ENCODE measurements around the gene CISD3.

Gene CISD3, protein sequence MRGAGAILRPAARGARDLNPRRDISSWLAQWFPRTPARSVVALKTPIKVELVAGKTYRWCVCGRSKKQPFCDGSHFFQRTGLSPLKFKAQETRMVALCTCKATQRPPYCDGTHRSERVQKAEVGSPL

DNA sequence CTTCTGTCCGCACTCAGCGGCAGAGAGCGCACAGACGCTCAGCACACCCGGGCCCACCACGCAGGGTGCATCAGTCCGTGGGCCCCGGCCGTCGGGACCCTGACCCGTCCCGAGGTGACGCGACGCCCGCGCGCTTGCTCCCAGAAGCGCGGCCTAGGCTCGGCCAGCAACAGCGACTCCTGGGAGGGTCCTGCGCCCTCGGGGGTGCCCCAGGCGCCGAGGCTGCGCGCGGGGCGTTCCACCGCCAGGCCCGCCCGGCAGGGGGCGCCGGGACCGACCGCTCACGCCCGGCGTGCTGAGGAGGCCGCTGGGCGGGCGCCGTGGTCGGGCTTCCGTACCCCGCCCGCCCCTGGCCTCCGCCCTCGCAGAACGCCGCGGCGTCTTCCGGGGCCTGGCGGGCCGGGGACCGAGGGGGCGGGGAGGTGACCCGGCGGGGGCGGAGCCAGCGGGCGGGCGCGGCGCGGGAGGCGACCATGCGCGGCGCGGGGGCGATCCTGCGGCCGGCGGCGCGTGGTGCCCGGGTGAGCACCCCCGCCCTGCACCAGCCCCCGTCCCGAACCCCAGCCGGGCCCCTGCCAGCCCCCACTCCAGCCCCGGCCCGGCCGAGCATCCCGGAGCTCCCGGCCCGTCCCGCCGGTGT lies at the start of gene CISD3:
Gene CISD3 (plus strand): TSS at position 456 of the 640 bp plus-strand sequence. CDS start 18 bp downstream, at position 474.
- peak; percentile 61 for DNase-seq (ENCODE audit: low spot score)

DNA sequence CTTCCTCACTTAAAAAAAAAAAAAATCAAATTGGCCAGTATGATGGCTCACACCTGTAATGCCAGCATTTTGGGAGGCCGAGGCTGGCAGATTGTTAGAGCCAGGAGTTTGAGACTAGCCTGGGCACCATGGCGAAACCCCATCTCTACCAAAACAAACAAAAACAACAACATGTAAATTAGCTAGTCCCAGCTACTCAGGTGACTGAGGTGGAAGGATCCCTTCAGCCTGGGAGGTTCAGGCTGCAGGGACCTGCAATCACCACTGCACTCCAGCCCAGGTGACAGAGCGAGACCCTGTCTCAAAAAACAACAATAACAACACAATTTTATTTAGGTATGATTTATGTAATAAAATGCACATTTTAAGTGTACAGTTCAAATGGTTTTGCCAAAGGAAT lies 49.0 kb upstream of the CISD3 start:
- DNase-seq (ENCODE audit: low spot score): no peak

DNA sequence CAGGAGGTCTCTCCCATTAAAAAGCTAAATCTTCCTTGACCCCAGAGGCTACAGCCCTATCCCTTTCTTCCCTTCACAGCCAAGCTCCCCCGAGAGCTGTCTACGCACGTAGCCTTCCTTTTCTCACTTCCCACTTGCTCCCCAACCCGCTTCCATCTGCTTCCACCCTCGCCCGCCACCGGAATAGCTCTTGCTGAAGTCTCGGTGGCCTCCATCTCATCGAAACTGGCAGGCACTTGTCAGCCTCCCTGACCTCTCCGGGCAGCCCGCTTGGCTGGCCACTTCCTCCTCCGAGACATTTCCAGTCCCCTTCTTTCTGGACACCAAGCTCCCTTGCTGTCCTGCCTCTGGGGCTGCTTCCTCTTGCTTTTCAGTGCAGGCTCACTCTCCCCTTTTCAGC lies 44.6 kb upstream of the CISD3 start:
- no peak for DNase-seq (ENCODE audit: low spot score)

DNA sequence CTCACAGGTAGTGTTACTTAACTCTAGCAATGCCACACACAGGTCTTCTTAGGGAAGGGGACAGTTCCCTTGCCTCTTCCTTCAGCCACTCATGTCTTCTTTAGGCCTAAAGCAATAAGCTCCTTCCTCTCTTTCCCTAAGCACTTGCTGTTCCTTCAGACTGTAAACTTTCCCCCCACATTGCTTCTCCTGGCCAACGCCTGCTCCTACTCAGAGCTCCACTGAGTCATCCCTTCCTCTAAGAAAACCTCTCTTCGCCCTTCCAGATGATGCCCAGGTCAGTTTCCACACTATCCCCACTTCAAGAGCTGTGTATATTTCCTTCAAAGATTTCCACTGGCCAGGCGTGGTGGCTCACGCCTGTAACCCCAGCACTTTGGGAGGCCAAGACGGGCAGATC lies 42.9 kb upstream of the CISD3 start:
- no peak for DNase-seq (ENCODE audit: low spot score)

DNA sequence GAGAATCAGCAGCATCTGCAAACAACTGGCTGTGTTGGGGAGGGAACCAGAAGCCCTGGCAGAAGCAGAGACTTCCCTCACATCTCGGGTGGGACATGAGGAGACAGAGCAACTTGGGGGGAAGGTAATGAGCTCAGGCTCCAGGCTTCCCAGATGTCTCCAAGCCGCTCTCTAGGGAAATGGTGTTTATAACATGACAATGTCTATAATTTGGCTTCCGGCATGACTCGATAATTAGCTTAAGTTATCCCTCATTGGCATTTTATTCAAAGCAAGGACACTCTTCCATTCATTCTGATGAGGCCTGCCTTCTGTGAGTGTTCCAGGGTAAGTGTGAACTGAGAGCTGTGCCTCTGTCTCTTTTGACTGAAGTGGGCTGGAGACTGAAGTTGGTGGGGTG lies 39.8 kb upstream of the CISD3 start:
- no peak for DNase-seq (ENCODE audit: low spot score)

DNA sequence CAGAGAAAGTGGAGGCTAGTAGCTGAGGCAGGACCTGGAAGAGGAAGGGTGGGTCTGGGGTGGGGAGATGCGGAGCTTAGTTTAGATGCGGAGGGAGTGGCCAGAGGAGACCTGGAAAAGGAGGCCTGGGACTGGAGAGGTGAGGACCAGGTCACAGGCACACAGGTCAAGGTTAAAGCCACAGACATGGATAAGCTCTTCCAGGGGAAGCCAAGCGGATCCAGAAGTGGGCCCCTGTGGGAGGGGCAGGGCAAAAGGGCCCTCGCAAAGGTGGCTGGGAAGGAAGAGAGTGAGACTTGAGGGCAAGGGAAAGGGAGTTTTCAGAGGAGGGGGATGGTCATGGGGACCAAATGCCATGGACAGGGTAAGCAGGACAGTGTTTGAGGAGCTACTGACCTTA lies 39.0 kb upstream of the CISD3 start:
- no peak for DNase-seq (ENCODE audit: low spot score)

DNA sequence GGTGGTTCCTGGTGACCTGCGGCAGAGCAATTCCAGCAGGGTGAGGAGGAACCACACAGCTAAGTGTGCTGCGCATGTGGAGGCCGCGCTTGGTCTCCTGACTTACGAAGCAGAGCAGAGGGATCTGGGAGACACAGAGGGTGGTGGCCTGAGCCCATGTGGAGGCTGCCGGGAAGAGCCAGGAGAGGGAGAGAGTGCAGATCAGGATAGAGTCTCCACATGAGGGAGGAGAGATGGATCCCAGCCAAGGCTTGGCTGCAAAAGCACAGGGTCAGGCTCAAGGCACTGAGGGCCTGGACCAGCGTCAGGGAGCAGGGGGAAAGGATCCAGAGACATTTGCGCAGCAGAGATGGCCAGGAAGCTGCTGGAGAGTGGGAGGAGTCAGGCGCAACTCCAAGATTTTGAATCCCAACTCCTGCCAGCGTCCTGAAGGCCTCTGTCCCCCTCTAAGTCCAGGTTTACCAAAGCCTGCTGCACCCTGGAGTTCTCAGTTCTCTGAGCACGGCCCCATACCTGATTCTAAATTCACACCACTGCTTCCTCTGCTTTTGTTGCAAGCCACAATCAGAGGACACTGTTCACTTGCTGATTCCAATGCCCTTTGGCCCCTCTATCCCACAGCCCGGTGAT lies 36.3 kb upstream of the CISD3 start:
- DNase-seq (ENCODE audit: low spot score): no peak

DNA sequence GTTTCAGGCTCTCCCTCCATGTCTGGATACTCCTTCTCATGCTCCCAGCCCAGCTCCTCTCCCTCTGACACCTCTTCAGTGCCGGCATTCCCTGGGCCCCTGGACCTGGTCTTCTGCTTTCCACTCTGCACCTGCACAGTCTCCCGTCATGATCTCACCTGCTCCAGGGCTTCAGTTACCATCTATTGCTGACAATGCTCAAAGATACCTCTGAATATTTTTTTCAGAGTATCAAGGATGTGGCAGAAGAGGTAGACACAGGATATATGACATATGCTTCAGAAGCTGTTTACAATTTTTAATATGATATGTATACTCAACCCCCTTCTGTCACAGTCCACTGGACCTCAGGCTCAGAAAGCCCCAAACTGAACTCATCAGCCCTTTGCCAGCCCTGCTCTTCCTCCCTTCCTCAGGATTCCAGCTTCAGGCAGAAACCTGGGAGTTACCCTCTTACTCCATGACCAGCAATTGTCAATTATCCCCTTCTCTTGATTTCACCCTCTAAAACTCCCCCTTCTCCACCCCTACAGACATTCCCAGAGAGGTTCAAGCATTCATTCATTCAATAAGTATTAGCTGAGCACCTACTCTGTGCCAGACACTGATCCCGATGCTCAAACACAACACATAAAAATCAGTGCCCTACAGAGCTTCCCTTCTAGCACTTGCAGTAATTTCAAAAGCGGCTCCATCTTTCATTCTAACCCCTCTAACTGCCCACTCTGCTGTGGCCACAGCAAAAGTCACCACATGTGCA lies 32.9 kb upstream of the CISD3 start:
- no peak for DNase-seq (ENCODE audit: low spot score)

DNA sequence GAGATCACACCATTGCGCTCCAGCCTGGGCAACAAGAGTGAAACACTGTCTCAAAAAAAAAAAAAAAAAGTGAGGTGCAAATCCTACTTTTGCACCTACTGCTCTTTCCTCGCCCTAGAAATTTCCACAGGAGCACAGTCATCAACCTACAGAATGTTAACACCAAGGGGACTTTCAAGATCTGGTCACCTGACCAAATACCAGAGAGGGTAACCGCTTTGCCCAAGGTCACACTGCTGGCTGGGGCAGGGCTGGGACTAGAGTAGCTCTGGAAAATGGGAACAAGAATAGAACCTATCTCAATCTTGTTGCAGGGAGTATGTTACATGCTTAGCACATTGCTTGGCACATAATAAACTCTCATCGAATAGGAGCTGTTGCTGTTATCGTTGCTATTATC lies 31.4 kb upstream of the CISD3 start:
- no peak for DNase-seq (ENCODE audit: low spot score)

DNA sequence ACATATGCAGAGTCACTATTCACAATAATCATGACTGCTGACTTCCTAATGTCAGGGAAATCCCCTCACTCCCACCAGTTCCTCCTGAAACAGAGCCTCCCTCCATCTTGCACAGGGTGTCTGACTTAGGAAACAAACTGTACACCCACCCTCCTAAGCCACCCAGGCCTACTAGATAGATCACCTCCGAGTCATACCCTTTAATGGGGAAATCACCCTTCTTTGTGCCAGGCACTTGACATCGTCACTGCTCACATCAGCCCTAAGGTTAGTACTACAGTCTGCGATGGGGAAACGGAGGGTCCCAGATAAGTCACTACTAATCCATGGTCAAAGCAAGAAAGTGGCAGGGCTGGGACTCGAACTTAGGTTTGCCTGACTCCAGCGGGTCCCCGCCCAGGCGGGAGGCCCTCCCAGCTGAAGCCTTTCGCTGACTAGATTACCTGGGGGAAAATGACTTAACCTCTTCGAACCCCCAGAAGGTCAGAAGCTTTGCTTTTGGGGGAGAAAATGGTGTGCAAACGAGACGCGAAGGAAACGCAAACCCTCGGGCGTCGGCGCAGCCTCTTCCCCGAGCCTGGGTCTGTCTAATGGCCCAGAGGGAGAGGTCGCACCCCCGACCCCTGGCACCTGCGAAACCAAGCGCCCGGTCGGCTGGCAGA lies 28.5 kb upstream of the CISD3 start:
- no peak for DNase-seq (ENCODE audit: low spot score)

DNA sequence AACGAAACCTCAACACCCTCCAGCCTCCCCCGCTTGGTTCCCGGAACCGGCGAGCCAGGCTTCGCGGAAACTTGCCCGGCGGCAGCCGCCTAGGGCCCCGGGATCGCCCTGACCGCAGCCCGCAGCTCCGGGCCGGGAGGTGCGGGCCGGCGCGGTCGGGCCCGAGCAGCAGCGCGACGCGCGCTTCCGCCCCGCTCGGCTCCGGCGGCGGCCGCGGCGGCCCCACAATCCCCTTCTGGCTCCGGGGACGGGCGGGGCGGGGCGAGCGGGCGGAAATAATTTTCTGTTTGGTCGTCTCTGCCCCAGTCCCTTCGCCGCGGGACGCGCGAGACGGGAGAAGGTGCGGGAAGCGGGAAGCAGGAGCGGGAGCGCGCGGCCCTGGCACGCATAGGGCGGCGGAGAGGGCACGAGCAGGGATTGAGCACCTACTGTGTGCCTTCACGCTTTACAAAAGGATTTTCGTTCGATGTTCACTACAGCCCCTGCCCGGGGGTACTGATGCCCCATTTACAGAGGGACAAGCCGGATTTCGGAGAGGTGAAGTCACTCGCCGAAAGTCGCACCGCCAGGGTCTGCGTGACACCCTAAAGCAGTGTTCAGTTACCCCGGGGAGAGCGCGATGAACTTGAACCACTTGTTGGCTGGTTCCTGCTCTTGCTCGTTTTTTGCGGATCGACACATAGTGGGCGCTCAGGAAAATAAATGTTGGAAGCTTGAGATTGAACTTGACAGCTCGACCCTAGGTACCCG lies 27.8 kb upstream of the CISD3 start:
- DNase-seq (ENCODE audit: low spot score): peak; percentile 81

DNA sequence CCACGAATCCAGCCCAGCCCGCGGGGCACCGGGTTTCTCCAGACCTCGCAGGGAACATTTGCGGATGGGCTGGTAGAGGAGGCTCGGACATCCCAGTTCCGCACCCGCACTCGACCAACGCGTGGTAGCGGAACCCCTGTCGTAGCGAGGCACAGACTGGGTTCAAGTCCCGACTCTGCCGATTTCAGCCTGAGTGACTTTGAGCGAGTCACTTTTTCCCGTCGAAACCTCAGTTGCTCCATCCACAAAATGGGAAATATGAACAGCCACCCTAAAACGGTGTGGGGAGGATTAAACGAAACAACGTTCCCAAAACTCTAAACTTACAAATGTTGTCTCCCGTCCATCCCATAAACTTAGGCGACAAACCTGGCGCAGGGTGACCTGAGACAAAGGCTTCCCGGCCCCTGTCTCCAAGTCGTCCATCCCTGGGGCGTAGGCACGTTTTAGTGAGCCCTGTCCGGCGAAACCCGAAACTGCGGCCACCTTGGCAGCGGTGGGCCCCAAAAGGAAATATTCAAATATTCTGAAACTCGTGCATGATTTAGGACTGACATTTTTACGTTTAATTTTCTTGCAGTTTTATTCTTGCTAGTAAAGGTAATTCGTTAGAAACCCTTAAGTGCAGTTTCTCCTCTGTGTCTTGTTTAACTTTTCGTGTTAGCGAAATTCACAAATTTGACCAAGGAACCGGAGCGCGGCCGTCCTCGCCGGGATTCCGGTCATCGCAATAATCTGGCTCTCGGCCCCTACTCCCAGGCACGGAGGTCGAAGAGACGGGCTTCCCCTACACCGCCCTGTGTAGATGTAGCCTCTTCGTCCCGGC lies 27.0 kb upstream of the CISD3 start:
- DNase-seq (ENCODE audit: low spot score): no peak

DNA sequence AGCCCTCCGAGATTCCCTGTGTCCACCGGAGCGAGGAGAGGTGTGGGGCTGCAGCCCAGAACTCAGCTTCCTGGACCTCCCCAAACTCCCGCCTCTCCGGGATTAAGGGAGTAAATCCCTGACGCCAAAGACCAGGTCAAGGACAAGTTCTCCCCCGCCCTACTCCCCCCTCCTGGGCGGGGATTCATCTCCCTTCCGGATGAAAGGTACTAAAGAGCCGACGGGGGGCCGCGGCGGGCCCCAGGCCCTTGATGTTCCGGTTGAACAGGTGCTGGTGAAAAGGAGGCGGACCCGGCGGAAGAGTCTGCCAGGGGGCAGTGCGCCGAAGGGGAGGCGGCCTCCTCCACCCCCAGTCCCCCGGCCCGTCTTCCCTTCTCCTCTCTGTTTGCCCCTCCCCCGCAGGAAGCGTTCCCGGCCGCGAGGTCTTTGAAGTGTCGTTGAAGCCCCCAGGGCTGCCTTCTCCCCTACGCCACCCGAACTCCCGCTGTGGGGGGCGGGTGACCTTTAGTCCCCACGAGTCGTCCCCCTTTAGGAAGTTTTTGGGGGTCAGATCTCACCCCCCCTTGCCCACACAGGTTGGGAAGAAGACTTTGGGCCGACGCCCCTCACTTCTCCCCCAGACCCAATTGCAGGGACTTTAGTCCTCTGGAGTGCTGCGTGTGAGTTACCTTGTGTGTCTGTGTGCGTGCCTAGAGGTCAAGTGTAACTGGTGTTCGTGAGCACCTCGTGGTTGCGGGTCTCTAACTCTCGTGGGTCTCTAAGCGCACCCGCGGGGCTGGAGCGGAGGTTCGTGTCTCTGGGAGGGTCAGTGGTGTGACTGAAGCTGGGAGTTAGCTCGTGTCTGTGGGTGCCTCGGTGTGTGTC lies 26.2 kb upstream of the CISD3 start:
- DNase-seq (ENCODE audit: low spot score): no peak

DNA sequence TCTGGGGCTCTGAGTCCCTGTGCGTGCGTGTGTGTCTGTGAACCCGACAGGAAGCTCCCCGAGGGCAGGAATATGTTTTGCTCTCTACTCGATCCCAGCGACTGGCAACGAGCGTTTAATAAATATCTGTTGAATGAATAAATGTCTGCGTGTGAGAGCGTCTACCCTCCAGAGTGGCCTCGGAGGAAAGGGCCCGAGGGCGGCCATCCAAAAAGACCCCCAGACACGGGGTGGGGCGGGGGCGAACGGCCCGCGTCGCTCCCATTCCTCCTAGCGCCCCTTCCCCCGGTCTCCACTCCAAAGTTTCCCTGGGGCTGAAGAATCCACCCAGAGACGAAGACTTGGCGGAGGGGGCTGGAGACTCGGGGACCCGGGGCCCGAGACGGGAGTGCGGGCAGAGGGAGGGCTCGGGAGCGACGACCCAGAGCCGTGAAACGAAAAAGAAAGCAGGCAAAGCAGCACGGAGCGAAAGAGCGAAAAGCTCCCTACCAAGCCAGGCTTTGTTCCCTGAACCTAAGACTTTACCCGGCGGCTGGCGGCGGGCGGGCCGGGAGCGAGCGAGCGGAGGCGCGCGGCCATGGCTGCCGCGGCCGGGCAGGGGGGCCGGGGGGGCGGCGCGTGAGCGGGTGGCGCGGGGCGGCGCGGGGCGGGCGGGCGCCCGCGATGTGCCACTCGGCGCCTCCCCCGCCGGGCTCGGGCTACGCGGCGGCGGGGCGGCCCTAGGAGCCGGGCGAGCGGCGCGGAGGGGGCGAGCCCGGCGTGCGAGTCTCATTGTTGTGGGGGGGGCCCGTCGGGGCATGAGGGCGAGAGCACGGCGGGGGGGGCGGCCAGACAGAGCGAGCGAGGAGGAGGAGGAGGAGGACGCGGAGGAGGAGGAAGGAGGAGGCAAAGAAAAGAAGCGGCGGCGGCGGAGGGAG lies 25.3 kb upstream of the CISD3 start, which contains the start of gene MLLT6:
Gene MLLT6 (plus strand): TSS at position 668 of the 917 bp plus-strand sequence. CDS start 360 bp downstream, outside the sequence.
- DNase-seq (ENCODE audit: low spot score): peak; percentile 77

DNA sequence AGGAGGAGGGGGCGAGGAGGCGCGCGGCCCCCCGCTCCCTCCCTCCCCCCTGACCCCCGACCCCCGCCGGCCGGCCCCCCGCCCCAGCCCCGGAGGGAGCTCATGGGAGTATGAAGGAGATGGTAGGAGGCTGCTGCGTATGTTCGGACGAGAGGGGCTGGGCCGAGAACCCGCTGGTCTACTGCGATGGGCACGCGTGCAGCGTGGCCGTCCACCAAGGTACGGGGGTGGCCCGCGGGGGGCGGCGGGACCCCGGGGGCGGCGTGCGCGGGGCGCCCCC lies 24.7 kb upstream of the CISD3 start:
- DNase-seq (ENCODE audit: low spot score): no peak

DNA sequence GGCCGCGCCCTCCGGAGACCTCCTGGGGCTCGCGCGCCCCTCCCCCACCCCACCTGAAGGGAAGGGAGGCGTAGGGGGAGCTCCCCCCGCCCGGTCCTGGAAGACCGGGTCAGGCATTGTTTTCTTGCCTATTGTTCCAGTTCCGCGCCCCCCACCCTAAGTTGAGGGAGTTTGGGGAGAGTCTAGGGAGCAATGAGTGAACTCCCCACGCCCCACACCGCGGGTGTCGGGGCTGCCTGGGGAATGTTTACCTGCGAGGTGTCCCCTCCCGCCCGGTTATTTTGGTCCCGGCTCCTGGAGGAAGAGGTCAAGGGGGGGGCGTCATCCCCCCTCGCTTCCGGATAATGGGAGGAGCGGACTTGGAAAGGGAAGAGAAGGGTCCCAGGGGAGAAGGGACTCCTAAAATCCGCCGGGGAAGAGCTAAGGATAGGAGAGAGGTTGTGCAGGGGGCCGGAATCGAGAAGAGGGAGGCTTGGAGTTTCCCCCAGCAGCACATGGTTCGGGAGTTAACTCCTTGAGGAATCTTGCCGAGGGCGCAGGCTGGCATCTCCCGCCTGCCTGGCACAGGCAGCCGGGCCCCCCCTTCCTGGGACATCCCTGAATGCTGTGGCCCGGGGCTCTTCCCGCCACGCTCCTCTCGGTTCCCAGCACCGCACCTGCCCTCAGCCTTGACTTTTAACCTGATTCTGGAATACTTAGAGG lies 24.2 kb upstream of the CISD3 start:
- DNase-seq (ENCODE audit: low spot score): no peak

DNA sequence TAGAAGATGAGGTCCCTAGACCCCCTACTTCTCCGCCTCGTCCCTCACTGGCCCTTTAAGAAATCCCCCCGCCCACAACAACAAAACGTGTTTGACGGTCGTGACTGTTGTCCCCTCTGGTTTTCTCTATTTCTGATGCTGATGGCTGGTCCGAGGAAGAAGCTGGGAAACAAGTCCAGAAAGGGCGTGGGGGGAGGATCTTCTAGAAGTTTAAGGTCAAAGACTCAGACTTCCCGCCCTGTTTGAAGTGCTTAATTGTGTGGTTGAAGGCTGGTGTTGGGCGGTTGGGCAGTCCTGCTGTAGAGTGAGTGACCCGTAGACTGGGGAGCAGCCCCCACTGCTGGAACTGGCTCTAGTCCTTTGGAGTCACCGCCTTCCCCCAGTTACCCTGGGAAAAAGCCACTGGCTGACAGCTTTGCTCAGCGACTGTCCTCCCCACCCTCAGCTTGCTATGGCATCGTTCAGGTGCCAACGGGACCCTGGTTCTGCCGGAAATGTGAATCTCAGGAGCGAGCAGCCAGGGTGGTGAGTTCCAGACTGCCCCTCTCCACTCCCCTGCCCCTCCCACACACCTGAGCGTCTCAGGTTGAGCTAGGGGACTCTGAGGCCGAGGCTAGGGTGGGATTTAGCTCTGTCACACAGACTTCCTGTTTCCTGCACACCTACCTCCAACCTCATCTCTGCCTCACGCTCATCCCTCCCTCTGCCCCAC lies 23.5 kb upstream of the CISD3 start:
- DNase-seq (ENCODE audit: low spot score): no peak
